ENCODE results near the gene TMEM184B.

The TMEM184B gene

DNA sequence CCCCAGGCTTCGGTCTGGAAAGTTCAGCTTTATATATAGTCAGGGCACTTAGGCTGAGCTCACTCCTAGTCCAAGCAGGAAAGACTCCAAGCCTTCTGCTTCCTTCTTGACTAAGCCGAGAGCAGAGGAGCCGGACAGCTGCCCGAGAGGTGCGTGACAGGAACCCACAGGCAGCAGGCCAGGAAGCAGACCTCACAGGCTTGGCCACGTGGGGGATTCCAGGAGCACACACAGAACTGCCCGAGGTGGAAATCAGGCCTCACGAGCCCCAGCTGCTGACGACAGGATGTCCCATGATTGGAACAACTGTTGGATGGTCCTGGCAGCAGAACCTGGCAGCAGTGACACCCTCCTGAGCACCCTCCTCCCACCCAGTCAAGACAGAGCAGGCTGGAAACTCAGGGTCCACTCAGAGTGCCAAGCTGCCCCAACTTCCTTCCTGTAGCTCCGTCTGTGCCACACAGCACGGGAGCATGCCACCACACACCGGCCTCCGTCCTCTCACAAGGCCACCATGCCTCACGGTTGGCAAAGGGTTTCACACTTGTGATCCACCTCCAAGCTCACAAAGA is 96.6 kb downstream of the TMEM184B start:
- peak in 1 of 4 experiments; percentile 15 for DNase-seq

GRCh38 chr22:38175206-38176118 is 97.3 kb downstream of the TMEM184B start:
- no peak for DNase-seq

DNA sequence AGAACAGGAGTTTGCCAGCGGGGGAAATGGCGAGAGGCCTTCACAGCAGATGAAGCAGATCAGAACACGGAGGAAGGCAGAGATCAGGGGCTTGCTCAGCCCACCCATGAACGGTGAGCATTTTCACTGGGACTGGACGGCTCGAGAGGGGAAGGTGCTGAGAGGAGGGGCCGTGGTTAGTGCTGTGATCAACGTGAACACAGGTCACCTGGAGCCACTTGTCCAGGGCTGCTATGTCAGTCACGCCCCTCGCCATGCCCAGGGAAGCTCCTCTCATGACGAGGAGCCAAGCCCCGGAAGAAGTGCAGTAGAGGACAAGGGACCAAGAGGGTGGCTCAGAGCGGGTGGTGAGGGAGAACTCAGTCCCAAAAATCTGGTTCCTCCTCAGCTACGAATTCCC is 98.2 kb downstream of the TMEM184B start:
- no peak for DNase-seq

- DNase-seq: no peak
Measured at GRCh38 chr22:38173641-38173906, 99.2 kb downstream of the TMEM184B start.

DNA sequence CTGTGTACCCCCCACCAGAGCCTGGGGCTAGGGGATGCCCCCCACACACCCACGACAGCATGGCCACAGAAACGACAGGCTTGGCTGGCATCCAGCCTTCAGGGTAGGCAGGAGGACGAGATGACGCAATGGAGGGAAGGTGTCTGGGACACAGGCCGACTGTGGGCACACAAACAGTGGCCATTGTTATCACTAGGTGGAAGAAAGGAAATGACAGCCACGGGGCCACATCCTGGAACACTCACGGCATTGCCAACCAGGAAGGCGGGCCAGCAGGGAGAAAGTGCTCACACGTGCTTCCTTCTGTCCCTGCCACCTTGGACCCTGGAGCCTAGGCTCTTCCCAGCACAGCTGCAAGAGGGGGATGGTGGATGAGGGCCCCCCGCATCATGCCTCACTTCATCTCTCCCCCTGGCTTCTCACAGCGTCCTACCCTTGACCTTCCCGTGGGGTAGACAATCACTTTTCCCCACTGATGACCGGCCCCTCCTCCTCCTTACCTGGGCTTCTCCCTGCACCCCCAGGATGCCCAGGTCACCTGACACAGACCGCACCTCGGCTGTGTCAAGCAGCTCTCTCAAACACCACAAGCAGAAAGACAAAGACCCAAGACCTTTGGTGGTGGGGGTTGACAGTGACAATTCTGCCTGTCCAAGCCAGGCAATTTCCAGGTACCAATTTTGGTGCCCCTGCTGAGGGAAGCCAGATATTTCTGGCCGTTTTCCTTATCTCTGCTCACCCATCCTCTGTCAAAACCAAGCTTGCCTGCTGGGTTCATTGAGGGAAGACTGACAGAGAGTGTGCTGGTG is 99.8 kb downstream of the TMEM184B start:
- no peak for DNase-seq

DNA sequence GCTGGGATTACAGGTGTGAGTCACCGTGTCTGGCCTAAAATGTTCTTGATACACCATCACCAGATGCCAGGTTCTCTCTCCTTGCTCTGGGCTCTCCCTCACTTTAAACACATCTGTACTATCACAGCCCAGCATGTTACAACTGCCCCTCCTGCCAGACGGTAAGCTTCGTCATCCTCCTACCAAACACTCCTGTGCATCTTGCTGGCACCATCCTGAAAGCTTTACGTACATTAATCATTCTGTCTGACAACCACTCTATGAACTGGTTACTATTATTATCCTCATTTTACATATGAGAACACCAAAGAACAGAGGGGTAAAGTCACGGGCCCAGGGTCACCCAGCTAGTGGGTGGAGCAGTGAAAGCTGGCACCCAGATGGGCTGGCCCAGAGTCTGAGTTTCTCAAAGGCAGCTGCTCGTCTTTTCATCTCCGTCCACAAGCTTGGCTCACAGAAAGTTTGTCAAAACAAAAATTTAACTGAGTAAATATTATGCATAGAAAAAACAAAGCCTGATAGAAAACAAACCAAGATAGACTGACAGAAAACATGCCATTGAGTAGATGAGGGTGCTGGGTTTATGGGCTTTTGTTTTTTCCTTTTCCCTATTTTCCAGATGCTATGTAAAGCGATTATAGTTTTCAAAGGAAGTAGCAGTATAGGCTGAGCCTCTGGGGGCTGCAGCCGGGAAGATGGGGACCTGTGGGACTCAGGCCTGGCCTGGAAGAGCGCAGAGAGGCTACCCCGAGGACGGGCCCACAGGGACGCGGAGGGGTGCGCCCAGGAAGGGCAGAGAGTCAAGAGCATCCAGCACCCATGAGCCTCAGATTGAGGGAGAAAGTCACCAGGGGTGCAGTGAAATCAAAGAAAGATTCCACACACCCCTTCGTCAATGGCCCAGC is 100.6 kb downstream of the TMEM184B start:
- DNase-seq: no peak

DNA sequence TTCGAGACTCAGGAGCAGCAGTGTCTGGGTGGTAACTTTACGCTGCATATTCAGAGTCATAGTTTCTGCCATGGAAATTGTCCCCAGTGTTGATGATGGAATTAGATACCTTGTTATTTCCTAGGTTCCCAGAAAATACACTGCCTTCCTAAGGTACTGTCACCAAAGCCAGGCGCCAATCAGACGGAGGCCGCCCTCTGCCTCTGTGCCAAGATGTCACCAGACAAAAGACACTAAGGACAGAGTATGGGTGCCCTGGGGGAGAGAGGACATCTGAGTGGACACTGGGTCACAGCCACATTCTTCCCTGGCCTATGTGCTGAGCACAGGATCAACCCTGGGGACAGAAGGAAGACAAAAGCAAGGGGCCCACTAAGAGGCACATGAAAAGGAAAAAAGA is 102.3 kb downstream of the TMEM184B start:
- DNase-seq: no peak
